Activated effector memory CD4-positive, alpha-beta T cell treated with Interleukin-2 at 50 U/mL for 16 hours (primary cell): ENCODE measurements around the gene MEIS2.

Experiments
- DNase-seq: peaks from one replicate; pipeline ENCODE4 v3.0.0-alpha.2; 2020

Gene MEIS2

DNA sequence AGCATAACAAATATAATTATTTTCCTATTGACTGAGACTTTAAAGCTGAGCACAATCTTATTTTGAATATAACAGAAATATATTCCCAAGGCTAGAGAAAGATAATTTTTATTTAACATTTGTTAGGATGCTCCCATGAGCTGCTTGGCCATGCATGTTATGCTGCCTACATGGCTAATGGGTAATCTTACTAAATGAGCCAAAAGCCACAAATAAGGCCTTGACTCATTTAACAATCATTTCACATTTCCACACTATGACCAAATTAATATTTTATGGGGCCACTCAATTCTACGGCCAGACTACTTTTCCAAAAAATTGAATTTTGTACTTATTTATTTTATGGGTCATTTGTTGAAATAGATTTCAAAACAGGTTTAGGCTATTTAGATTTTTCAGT, 141.7 kb downstream of the MEIS2 start:
- no peak for DNase-seq

DNA sequence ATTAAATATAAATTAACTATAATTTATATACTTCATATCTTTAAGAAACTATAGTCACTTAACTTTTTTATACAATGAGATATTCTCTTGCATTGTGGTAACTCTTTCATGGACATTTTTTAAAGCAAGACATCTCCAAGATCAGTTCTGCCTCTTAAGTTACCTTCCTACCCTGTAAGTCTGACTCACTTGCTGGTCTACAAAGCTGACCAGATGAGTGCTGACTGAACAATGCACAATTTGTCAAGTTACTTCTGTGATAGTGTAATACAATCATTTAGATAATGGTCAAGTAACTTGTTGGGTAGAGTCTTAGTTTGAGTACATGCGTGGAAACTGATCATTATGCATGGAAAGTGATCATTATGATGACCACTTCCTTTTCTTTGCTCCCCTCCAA, 145.9 kb downstream of the MEIS2 start:
- no peak for DNase-seq

DNA sequence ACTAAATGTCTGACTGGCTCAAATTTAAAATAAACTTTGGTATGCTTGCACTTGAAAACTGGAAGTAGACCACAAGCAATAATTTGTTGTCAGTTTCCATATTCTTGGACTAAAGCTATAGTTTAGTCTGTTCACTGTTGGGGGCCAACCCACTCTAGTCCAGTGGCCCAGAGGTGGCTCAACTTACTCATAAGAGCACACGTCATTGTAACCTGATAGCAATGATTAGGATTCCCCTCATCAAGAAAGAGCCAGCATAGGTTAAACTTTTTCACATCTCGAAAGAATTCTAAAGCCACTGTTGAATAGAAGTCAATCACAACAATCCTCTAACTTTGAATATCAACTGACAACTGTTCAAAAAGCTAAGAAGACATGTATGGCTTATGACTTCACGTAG, 147.0 kb downstream of the MEIS2 start:
- DNase-seq, result no peak

DNA sequence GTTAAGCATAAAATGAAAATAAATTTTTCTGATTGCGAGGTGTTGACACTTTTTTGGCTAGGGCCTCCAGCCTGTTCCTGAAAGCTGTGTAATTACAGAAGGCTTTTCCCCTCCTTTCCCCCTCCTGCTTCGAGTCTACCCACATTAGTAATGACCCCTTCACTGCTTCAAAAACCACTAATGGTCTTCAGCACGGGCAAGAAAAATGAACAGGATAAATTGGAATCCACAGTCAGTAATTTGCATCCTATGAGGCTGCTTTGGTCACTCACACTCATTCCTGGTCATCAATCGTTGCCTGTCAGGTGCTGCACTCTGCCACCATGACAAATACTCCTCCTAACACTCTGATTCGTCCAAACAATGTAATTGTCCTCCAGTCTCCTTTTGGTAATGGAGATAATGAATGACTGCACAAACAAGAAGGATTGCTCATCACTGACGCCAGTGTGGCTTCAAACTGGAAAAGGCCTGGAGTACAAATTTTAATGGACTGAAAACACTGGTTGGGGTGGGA, 148.6 kb downstream of the MEIS2 start:
- no peak for DNase-seq

DNA sequence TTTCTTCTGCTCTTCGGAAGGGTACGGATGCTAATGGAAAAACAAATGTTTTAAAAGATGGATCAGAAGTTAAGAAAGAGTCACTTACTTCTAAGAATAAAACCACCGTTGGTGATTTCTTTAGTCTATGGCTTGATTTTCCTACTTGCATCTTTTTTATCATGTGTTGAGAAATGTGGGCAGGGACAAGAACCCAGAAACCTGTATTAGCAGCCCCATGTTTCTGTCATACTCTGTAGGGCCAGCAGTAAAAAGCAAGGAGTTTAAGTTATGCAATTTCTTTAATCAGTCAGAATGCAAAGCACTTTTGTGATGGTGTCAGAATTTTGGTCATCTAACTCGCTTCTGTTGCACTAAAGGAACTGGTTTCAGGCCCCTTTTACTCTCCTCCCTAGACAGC, 150.0 kb downstream of the MEIS2 start:
- DNase-seq, result no peak

DNA sequence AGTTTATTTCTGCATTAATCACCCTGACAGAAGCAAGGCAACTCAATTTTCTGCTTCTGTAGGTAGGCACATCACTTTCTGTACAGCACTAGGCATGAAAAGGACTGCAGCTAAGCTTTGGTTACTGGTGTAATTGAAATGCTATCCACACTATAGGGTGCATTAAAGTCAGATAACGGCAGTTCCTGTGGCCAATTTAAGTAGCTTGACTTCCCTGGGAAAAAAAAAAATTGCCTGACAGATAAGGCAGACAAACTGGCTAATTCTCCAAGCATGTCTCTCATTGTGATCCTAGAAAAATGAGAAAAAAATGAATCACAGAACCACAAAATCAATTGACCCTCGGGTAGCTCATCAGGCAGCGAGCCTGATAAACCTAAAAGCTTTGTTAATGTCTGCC, 151.4 kb downstream of the MEIS2 start:
- DNase-seq, result no peak

DNA sequence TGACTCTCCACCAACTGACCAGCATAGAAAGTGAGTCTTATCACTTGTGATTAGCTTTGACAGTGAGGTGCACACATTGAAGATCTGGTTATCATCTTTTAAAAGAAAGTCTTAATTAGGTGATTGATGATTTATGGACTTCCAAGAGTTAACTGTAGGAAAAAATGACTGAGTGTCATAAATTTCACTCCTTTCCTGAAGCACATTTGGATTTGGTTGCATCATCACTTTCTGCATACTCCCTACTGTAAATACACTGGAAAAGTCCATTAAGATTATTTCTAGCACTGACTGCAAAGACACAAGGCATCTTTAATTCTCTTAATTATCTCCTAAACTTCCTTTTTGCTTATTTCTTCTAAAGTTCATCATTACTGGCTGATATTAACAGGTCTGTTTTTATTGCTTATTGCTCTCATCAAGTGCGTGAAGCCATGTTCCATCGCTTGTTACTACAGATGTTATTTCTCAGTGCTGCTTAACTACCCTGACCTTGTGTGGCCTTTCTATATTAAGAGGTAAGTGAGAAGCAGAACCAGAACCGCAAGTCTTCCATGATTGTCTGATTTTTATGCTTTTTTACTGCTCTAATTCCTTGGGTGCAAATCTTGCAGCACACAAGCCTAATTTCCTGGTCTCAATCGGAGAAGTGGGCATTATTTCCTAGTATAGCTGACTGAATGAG, 153.2 kb downstream of the MEIS2 start:
- DNase-seq, result no peak

DNA sequence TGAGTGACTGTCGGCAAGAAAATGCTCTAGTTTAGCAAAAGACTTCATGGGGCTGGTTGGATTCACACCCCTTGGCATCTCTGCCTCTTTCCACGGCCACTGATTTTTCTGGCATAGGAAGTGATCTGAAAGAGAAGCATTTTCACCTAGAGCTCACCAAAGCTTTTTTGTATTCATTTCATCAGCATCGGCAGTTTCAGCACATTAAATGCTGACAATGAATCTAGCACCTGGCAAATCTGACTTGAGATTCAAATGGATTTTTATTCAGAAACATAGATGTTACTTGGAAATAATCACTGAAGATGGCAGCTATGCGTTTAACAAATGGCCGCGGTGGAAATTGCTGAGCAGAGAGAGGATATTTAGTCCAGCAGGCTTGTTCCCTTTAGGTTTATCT, 155.9 kb downstream of the MEIS2 start:
- no peak for DNase-seq

DNA sequence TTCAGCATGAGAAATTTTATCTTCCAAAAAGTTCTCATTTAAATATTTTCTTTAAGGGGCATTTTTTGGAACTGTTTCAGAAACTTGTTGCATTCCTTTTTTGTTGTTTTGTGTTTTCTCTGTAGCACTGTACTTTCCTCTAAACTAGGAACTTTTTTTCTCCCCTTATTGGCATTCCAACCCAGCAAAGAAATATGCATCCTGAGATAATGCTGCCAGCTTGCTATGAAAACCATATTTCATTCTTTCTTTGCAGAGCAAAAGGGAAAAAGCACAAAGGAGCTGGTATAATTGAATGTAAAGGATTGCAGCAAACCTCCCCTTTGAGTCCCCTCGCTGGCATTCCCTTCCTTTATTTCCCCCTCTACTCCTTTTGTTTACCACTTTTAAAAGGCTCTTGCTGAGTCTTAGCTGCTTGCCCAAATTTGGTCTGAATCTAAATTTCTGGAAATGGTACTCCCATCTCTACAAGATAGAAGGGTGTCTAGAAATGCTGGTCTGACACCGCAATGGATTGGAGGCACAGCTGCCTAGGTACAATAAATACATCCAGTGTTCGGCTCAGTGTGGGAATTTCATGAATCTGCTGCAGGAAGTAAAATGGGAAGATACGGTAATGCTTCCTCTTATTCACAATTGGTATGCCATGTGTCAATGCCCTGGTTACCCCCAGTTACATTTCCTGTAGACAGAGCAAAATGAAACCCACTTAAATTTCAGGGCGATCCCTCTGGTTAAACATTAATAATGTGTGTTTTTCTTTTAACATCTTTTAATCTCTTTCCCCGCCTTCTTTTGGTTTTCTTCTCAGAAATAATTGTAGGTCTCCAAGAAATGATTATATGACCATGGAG, 156.6 kb downstream of the MEIS2 start:
- DNase-seq, result no peak

DNA sequence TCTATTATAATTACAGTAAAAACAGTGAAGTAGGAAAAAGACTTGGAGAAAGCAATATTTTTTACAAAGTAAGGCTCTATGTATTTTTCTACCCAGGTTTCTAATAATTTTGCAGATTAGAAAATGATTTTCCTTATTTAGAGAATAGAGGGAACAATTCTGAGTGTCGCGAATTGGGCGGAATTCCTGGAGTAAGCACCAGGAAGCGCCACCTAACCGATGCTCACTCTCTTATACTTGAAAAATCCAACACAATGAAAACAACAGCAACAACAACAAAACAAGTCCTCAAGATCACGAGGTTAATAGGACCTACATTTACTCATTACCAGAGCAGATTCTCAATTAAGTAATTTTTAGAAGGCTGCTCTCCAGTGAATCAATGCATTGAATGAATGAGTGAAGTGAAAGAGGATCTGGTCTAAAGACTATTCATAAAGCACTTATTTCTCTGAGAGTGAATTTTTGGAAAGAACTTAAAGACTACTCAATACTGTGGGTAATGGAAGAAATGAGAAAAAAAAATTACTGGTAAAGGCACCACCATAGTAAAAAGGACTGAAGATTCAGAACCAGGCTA, 158.0 kb downstream of the MEIS2 start:
- no peak for DNase-seq

DNA sequence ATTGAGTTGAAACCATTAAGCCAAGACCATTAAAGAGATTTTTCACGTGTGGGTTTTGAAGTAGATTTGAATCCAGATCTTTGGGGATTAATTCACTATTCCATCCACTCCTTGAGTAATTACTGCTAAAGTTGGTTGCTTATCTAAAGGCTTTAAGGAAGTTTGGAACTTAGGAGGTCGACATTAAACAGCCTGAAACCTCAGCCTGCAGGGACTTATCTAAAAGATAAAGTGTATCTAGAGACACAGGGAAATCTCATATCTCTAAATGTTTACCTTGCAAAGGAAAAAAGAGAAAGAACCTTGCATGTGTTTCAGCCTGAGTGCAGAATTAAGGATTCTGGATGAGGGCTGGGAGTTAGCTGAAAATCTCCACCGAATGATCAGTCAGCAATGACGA, 158.6 kb downstream of the MEIS2 start:
- DNase-seq, result no peak

DNA sequence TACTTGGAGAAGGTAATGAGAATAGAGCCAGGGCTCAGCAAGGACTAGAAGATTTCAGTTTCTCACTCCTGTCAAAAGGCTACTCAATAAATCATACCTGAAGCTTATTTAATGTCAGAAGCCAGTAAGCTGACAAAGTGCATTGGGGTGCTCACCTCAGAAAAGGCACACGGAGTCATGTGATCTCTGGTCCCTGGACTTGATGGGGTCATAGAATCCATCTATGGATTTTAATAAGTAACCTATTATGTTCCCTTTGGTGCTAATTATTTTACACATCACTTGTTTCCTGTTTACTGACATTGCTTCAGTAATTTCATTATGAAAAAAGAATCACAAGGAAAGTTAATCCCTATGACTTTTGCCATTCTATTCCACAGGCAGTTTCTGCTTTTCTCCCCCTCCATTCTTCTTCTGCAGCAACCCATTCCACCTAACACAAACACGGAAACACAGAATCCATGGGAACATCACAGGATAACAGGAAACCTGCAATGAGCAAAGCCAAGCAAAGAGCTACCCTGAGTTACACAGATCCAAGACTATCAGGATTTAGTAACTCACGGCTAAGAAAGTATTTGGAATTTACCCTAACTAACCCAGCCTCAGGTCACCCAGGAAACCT, 159.6 kb downstream of the MEIS2 start:
- no peak for DNase-seq

DNA sequence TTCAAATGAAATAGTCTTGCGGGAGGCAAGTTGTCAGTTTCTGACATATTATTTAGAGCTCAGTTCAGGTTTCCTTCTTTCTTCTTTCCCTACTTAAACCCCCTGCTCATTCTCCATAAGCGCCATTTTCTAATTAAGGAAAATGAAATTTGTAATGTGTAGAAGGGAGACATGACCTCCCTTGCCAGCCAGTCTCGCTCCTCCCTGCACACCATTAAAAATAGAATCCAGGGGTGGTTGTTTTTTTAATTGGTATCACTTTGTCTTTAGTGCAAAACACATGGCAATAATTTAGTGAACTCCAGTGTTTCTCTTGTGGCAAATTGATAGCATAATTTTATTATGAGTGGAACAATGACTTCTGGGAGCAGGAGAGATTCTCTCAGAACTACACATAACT, 160.1 kb downstream of the MEIS2 start:
- DNase-seq, result no peak

DNA sequence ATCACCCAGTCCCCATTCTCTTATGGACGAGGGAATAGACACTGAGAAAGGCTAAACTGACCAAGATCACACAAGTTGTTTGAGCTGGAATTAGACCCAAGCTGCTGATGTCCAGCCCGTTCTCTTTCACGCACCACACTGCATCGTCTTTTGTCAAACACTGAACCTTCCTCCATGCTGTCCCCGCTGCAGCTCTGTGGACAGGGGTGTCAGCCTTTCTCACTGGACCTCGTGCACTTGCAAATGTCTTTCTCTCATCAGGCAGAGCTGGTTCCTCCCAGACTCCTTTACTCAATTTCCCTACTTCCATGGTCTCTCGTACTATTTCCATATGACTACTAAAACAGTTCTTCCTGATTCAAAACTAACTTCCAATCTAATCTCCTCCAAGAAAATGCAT, 161.6 kb downstream of the MEIS2 start:
- no peak for DNase-seq

DNA sequence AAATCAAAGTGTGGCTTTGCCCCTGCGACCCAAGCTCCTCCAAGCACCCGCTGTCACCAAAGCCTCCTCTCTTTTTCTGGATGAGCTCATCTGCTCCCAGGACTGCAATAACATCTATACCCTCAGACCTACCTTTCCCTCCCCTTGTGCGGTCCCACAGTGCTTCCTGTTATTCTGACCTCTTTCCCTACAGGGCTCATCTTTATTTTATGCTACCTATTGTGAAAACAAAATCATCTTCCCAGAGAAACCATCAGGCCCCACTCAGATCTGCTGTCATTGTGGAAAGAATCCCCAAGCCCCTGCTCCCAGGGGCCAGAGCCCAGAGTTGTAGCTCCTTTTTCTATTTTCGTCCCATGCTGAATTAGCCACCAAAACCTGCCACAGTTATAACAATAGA, 162.2 kb downstream of the MEIS2 start:
- DNase-seq, result no peak

DNA sequence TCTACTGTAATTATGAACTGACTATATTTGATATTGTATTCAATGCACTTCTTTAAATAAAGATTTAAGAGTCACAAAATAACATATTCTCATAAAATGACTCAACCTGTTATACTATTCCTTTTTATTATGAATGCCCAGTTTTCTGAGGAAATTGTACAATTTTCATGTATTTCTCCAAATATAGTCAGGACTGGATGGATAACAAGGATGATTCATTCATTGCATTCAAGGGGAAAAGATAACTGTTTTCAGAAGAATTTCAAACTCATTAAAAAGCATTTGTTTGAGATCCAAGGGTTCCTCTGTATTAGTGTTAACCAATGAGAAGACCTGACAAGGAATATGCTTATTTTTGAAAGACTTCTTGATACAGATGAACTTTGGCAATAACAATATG, 163.7 kb downstream of the MEIS2 start:
- DNase-seq, result no peak

DNA sequence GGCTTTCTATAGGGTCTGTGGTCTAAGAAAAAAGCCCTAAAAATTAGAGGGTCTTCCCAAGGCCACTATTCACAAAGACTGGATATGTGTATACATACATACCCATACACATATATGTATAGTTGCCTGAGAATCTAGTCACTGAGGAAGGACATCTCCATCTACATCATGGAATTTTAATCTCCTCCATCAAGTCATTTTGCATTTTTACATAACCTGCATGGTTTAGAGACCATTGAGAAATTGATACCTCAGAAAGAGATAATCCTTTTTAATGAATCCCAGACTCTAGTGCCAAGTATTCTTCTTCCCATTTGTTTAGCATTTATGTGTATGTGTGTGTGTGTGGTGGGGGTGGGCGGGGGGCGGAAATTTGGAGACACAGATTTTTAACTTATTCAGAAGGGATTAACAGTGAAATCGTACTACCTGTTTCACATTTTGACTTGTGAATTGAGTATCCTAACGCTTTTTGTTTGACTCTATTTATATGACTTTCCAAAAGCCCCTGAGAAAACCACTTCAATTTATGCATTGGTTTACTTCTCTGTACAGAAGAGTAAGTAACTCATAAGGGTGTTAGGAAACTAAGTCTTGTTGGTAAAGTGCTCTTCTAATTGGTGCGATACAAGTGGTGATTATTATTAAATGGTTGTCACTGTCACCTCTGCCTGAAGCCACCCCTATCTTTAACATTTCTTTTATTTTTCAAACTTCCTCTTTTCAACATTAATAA, 166.9 kb downstream of the MEIS2 start:
- no peak for DNase-seq

DNA sequence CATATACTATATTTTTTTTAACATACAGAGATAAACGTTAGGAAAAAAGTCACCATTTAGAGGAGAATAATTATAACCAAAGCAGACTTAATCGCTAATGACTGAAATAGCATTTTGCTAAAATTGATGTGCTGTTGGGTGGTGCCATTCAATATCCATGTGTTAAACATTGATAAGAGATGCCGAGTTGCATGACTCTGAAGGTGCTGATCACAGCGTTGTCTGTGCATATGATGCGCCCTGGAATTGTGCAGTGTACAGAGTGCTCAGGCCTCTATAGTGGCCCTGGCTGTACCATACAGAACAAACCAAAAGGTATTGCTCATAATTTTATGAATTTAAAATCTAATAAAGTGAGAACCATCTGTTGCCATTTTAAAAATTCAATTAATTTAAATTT, 168.3 kb downstream of the MEIS2 start:
- DNase-seq, result no peak

DNA sequence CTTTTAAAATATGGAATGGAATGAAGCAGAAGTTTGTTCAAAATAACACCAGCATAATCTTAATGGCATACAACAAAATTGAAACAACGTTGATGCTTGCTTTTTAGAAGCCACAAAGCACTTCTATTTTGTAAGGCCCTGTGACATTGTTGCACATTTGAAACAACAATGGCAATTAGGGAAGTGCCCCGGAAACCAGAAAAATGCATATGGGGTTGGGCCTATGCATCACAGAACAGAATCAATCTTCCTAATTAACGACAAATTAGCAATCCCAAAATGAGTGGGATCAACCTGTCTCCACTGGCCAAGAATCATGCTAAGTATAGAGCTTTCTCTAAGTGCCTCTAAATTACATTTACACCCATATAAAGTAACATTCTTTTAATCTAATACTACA, 168.9 kb downstream of the MEIS2 start:
- DNase-seq, result no peak

DNA sequence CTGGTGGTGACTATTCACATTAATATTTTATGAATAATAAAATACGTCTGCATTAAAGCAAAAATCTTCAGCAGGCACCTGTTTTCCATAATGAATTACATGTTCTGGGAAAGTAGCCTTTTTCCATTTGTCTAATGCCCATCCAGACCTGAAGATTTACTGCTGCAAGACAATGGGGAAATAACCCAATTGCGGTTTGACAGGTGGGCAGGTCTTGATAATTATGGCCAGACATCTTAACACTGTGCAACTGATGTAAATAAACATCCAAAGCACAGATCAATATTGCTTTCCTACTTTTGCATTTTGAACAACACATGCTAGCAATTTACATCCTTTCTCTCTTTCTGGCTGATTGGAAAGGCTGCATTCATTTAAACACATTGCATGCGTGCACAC, 173.9 kb downstream of the MEIS2 start:
- DNase-seq, result no peak

DNA sequence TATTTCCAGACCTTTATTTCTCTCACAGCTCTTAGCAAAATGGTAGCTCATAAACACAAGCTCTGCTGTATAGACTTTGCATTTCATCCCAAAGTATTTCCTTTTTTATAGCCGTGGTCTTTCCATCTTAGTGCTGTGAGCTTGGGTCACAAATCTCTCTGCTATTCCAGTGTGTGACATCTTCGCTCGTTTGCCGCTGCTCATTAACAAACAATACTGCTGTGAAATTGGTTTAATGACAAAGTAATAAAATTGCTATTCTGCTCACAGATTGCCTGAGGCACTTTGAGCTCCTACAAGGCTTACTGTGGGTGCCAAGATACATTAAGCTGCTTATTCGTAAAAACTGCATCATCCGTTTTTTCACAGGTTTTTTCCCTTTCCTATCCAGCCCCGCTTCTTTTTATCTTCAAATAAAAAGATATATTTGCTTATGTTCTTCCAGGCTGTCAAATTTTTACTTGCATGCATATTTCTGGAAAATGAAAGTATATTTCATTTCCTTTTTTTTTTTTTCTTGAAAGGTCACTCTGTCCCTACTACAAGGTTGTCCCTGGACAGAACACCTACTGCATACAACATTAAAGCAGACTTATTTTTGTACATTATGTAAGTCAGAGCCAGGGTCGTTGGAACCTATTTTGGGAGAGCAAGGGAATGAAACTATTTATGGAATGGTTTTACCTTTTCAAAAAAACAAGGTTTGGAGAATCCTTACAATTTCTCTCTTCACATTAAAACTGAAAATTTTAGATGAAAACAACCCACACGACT, 174.5 kb downstream of the MEIS2 start:
- no peak for DNase-seq

DNA sequence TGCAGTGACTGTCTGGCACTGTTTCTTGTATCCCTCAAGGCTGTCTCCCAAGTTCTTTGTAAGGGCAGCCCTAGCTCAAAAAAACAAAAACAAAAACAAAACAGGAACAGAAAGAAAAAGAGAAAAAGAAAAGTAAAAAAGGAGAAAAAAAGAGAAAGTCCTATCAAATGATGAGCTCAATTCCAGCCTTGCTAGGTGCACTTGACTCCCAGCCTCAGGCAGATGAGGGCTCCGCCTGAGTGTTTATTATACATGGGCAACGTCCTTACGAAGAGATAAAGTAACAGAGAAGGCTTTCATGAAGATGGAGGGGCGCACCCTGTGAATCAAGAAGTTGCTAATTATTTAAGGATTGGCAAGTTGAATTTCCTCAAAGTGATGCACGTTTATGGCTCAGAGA, 175.3 kb downstream of the MEIS2 start:
- DNase-seq, result no peak
